GM18519 (cell line): Measurements from ENCODE around the gene MCEMP1.

ENCODE experiments used
- ATAC-seq: cut with Tn5 transposase; IDR thresholded peaks from one replicate; pipeline ENCODE4 v1.9.1; 2021; ENCODE audit warnings: mild to moderate bottlenecking, moderate library complexity; ENCODE audit not compliant: unreplicated experiment, low FRiP score

MCEMP1 gene

GRCh38 chr19:7718668-7719067 lies 41.8 kb downstream of the MCEMP1 start:
- no peak for ATAC-seq

GRCh38 chr19:7720351-7720750 lies 43.5 kb downstream of the MCEMP1 start:
- ATAC-seq, result no peak

GRCh38 chr19:7722231-7722651 lies 45.4 kb downstream of the MCEMP1 start:
- no peak for ATAC-seq

- no peak for ATAC-seq
These were observed 48.9 kb downstream of the MCEMP1 start for GRCh38 chr19:7725791-7726190.

GRCh38 chr19:7729211-7729610 lies 52.3 kb downstream of the MCEMP1 start:
- no peak for ATAC-seq
